AG08395 (cell line): ENCODE data around the gene ITPRID1.
"Not testable (repeated sequence)": the region's sequence is repeated elsewhere in the genome, so short reads cannot be mapped to it uniquely, and the experiment has no call there.

Source experiments
- DNase-seq: peaks from one replicate; pipeline ENCODE4 v3.0.0; 2012; ENCODE audit warnings: mixed read lengths, low spot score

Gene ITPRID1

DNA sequence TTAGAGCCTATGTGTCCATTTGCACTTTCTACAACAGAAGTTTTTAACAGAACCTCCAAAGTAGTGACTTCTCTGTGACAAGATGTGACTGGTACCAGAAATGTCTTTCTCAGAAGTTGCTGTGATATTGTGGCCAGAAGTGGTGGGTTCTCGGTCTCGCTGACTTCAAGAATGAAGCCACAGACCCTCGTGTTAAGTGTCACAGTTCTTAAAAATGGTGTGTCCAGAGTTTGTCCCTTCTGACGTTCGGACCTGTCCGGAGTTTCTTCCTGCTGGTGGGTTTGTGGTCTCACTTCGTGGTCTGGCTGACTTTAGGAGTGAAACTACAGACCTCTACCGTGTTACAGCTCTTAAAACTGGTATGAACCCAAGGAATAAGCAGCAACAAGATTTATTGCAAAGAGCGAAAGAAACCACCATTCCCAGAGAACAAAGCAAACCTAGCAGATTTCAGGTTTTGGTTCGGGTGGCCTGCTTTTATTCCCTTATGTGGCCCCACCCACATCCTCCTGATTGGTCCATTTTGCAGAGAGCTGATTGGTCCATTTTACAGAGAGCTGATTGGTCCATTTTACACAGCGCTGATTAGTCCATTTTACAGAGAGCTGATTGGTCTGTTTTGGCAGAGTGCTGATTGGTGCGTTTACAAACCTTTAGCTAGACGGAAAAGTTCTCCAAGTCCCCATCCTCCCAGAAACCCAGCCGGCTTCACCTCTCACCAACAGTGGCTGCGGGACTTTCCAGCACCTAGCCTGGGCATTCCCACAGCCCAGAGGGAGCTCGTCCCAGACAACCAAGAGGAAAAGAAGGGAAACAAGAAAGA, 3.0 kb downstream of the ITPRID1 start:
- DNase-seq = no peak

DNA sequence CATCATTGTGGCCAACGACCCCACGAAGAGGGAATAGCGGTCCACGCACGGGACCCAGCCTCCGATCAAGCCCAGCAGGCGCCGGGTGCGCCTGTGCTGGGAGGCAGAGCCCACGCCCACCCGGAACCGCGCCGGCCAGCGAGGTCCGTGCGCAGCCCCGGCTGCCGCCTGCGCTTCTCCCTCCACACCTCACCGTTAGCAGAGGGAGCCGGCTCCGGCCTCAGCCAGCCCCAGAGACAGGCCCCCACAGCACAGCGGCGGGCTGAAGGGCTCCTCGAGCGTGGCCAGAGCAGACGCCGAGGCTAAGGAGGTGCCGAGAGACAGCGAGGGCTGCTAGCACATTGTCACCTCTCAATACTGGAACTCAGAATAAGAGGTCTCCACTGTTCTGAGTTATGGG, 3.6 kb downstream of the ITPRID1 start:
- DNase-seq = no peak

DNA sequence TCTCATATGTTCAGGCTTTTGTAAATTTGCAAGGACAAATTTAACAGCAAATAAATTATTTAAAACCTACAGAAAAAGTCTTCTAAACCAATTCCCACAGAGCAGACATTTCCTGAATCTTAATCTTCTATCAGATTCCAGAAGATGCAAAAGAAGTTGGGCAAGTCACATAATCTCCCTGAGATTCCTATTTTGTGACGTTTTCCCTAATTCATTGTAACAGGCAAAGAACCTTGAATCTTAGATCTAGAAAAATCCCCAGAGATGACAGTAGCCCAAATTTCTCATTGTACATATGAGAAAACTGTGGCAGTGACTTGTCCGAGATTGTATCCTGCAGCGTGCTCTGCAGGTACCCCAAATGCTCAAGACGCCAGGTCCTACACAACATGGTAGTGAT, 4.9 kb downstream of the ITPRID1 start:
- no peak for DNase-seq

DNA sequence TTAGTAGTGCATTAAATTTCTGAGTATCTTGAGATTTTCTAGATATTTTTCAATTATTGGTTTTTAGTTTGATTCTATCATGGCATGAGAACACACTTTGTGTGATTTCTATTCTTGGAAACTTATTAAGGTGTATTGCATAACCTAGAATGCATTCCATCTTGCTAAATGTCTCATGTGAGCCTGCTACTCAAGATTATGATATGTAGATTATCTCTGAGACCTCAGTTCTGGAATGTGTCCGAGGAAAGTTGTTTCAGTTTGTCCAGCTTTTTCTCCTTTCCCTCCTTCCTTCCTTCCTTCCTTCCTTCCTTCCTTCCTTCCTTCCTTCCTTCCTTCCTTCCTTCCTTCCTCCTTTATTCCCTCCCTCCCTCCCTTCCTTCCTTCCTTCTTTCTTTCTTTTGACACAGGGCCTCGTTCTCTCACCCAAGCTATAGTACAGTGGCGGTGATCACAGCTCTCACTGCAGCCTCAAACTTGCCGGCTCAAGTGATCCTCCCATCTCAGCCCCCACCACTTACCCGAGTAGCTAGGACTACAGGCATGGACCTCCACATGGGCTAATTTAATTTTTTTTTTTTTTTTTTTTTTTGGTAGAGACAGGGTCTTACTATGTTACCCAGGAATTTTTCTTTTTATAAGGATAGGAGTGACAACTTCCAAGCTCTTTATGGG, 7.6 kb downstream of the ITPRID1 start:
- DNase-seq = no peak

DNA sequence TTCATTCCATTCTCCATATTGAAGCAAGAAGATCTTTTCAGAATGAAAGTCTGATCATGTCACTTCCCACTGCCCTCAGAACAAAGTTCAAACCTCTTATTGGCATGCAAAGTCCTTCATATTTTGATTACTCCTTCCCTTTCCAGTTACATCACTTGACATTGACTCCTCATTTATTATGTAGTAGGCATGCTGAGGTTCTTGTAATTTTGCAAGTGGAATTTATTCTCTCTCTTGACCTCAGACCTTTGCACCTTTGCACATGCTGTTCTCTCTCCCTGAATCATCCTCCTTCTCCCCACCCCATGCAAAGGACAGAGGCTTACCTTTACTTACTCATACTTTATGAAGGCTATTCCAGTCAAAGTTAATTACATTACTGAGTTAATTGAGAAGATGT, 13.0 kb downstream of the ITPRID1 start:
- DNase-seq = no peak

DNA sequence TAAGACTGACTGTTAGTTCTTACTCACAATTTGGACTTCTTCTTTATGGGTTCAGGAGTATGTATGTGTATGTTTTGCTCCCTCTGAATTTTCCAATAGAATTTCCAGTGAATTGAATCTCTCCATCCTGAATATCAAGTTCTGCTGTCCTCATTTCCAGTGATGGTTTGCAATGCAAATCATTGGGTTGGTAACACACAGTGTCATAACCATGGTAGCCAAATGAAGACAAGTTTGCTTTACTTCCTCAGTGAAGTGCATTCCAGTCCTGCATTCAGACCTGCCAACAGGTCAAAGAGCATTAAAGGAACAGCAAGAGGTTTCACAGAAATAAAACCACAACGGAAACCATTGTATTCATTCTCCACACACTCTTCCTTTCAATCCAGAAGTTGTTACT, 15.2 kb downstream of the ITPRID1 start:
- no peak for DNase-seq

DNA sequence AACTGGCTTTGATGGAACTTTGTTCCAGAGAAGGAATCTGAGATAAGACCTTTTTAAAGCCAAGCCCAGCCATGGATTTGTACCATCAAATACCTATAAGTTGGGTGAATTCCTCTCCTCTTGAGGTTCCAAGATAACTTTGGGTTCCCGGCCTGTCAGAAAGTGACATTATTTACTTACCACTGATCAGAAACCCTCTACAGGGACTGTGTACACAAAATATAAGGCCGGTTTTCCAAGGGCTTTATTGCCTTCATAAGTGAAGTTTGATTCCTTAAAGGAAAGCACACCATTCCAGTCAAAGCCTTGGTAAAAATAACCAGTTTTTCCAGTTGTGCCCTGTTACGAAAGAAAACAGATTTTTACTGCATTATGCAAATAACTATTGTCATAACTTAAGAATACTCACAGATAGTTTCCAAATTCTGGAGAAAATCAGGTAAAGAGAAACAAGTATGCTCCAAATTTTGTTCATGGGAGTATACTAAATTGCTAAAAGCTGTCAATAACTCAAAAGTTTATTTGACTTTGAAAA, 26.8 kb downstream of the ITPRID1 start:
- not testable (repeated sequence) for DNase-seq

DNA sequence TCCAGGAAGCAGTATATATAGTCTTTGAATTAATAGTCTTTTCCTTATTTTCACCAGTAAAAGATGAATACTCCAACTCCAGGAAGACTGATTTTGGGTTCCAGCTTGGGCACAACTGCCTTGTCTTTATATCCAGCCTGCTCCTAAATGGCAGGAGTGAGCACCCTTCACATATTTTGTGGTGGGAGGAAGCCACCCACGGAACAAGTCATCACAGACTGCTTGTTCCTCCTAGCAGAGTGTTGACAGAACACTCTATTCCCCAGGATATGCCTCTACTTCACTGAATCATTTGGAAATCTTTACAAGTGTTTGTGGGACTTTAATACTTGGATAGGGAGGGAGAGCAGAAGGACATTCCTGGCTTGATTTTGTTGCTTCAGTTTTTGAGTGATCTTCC, 31.7 kb downstream of the ITPRID1 start:
- no peak for DNase-seq

DNA sequence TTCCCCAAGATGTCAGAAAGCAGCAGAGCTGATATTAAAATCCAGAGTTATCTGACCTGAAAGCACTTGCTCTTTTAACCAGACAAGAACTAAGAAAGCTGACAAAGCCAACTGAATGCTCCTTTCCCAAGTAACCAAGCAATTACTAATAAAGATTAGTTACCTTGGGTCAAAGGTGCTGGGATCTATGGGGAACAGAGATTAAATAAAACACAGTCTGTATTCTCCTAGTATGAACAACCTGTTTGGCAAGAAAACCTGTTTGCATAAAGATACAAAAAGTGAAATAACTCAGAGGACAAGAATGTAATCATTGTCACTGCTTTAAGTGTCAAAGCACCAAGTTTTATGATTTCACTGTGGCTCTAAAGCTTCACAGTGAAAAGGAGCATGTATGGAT, 35.7 kb downstream of the ITPRID1 start:
- DNase-seq = no peak

DNA sequence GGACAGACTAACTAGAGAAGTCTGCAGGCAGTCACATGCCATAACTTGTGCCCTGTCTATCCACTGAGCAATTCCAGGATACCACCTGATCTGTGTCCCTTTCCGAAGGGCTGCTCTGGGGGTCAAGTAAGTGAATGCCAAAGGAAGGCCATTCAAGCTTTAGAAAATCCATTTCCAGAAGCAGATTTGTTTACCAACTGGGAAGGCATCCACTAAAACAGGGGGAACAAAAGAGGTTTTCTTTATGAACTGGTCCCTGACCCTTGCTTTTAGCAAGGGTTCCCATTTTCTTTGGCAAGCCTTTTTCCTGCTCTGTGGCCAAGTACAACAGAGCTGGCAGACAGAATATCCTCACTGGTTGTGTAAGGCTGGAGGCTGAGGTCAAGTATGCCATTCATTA, 36.5 kb downstream of the ITPRID1 start:
- no peak for DNase-seq

DNA sequence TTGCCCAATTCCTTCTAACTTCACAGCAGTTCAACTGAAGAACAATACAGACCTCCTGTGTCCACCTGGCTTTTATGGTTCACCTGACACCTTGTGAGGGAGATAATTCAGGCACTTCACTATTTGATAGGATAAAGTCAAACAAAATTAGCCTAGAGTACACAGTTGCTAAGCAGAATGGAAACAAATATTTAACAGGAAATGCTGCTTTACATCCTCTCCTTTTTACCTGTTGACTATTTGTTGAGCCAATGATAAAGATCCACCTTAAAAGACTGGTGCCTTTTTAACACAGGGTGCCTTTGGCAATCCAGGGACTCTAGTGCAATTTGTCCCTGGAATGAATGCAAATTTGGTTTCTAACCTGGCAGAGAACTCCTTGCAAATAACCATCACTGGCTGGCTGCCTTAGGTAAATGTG, 39.8 kb downstream of the ITPRID1 start:
- DNase-seq = no peak

DNA sequence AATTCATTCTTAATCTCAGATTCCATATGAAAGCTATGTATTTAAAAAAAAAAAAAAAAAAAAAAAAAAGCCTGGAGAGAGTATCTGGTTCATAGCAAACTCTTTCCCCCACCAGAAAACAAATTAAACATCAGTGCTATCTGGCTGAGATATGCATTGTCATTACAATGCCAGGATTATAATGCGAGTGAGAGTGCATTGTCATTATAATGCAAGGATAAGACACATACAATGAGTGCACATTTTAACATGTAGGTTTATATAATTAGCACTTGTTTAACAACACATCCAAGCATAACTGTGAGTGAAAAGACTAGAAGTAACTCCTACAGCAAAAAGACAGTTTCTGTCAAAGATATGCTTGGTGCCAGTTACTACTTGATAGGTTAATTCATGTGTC, 48.1 kb downstream of the ITPRID1 start:
- DNase-seq = no peak

DNA sequence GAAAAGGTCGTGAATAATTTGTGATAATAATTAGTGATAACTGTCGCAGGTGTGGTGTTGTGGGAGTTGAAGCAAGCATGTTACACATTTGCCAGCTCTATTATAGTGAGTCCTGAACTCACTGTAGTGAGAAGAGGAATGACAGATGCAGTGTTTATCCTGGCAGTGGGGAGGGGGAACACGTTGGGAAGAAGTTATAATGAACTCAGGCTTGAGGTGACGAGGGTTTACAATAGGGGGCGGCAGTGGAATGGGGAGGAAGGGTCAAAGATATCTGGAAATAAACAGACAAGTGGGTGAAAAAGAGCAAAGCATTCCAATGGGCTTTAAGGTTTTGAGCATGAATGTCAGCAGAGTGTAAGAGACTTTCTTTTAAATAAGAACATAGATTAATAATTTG, 49.6 kb downstream of the ITPRID1 start:
- DNase-seq = no peak

DNA sequence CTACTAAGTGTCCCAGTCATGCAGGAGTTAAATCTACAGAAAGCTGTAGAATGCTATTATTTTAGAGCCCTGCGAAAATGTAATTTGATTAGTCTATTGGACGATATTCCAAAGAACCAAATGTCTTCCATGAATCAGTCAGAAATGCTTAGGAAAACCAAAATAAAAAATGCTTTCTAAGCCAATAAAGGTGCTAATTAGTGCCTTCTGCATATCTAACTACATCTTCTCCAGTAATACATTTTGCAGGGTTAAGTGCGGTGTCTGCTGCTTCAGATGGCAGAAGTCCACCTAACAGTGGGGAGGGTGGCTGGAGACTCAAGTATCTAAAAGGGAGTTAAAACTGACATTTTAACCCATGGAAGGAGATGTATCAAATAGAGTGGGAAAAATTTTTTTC, 50.1 kb downstream of the ITPRID1 start:
- no peak for DNase-seq

DNA sequence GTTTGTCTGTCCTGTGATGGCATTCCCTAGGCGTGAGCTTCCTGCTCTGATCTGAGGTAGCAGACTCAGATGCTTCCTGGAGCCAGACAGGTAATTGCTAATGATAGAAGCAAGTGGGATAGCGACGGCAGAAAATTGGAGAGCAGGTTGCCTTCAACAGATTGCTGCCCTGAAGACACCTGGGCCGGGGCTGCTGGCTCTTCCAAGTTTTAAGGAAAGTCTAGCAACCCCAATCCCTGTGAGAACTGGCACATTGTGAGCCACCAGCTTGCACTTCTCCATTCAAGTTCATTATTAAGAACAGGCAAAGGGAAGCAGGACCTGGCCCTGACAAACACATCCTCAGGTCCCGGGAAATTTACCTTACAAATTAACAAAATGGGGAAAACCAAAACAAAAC, 50.8 kb downstream of the ITPRID1 start:
- no peak for DNase-seq

DNA sequence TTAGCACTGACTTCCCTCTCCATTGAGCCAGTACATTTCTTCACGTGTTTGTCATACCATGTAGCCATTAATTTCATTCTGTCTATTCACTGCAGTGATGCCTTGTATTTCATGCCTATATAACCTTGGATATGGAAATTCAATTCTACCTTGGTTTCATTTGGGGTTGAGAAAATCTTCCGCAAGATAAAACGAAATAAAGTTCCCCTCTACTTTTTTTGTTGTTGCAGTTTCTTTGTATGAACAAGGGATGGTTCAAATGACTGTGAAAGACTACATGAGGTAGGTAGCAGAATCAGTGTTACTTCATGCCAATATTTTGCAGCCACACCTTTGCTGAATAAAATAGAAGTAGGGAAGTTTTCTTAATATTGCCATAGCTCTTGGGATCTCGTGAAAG, 55.6 kb downstream of the ITPRID1 start:
- no peak for DNase-seq

DNA sequence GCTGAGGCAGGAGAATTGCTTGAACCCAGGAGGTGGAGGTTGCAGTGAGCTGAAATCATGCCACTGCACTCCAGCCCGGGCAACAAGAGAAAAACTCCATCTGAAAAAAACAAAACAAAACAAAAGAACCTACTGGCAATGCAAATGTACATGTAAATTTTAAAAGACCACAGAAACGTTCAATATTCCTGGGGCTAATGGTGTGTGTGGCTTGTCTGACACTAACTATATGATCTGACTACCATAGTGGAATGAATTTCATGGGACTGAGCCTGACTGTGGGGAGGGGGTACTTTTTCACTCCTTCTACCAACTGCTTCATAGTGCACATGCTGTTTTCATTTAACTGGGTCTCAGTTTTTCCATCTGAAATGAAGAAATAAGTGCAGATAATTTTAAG, 69.6 kb downstream of the ITPRID1 start:
- no peak for DNase-seq

DNA sequence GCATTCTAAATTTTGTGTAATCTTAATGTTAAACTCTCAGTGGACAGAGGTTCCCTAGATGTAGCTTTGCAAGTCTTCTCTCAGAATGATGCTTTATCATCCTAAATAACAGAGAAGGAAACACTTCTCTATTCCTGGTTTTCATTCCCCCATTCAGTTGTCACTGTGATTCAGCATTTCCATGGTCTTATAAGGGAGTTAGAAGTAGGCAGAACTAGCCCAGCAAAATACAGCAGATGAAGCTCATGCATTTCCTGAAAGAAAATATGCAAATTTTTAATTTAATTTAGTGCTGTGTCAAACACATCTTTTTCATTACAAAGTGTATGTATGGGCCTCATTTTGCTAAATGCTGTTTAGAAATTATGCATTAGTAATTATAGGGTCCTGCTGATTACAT, 70.1 kb downstream of the ITPRID1 start:
- no peak for DNase-seq

DNA sequence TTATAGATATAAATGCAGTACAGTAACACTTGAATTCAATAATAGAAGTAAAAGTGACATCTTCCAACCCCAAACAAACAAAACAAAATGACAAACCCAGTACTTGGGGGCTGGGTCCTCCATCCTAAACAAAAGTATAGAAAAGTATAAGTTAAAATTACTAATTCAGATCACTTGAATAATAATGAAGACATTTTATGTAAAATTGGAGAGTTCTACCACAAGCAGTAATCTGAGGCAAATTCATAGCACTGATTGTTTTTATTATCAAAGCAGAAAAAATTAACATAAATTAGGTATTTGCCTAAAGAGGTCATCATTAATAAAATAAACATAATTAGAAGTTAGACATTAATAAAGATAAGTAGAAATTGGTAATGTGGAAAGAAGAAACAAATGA, 81.5 kb downstream of the ITPRID1 start:
- DNase-seq = no peak

DNA sequence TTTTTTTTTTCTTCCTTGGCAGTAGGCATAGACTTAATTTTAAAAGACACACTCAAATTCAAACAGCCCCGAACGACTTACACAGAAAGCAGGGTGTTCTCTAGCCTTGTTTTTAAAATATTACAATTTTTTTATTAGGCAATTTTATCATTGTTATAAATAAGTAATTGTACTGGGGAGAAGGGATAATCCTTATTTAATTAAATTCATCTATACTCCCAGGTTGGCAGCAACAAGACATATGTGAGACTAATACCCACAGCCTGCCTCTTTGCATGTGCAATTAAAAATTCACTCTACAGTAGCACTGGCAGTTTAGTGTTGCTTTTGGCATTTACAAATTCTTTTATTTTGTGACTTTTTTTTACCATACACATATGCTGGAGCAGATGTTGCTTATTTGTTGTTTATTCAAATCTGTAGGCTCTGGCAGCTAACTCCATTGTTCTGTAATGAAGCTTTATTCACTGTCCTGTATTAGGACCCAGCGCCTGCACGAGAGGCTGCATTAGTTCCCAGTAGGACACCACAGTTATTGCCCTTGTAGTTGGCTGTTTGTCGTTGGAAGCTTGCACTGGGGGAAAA, 88.2 kb downstream of the ITPRID1 start:
- no peak for DNase-seq

DNA sequence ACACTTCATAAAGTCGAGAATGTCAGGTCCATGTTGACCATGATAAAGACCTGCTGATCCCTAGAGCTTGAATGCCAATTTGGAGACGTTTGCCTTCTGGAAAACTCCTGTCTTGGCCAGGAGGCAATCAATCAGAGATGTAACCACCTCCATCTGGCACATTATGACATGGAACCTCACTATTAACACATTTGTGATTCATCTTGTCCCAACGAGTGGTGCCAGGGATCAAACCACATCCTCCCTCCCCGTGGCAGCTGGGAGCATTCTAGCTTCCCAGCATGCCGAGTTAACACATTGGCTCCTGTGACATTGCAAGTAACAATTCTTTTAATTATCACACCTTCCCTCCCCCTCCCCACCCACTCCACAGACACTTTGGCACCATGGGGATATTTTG, 89.2 kb downstream of the ITPRID1 start:
- DNase-seq = peak; percentile 7

DNA sequence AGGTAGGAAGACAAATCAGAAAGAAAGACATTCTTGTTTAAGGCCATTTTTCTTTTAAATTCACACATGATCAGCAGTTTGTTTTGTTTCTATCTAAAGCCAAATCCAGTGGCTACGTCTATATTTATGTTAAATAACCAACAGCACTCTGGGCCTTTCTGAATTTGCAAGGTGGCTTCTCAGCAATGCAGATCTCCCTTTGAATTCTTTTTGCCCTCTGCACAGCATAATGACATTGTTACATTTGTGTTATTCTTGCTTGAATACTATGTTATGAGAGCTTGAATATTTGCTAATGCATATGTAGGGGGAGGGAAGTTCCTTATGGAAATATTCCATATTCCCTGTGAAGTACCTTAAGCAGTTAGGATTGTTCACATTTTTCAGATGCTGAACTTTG, 99.7 kb downstream of the ITPRID1 start:
- DNase-seq = no peak

DNA sequence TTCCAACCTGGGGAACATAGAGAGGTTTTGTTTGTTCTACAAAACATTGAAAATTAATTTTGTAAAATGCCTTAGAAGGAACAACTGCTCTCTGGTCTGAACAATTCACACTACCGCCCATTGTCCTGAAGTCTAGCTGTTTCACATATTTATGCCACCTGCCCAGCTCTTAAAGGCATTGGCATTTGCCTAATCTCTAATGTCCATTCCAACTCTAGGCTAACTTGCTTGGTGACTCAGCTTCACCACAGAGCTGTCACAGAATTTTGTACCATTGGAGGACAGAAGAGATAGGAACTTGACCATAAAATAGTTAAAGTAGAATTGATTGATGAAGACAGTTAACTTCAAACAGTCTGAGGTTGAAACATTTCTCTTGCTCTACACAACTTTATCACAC, 119.6 kb downstream of the ITPRID1 start:
- no peak for DNase-seq
